HepG2 (cell line): Measurements from ENCODE around the gene RBBP5. TPM values are rescaled to one million over a fixed set of nuclear protein-coding genes. Genes with fewer than 3 reads are reported as not detected.

ENCODE experiments used
- ATAC-seq: fragments of 200-7000 bp; cut with Tn5 transposase; 3 replicates; pipeline ENCODE4 v1.9.1; 2020; ENCODE audit warnings: mild to moderate bottlenecking, moderate library complexity
- BruUV-seq: library from RNA; stranded (reverse); fragments of 400-500 nt; replicated peaks from 2 replicates; lab custom pipeline; 2021; lab: Mats Ljungman, UMichigan
- CTCF ChIA-PET: fragments of 300-600 bp; formaldehyde crosslinking; extraction: SDS; loops from one replicate; lab custom pipeline; 2021; ENCODE audit warnings: low total read pairs, inconsistent platforms, low intra/inter-chr PET ratio; lab: Yijun Ruan, JAX
- POLR2A ChIA-PET: fragments of 350-600 bp; sonication (Branson Sonifier 250); formaldehyde crosslinking; loops from one replicate; lab custom pipeline; 2020; ENCODE audit warnings: antibody characterized with exemption, inconsistent platforms; lab: Yijun Ruan, JAX
- DNase-seq: peaks from one replicate; pipeline ENCODE4 v3.0.0-alpha.2; 2015; ENCODE audit warnings: low spot score
- FAIRE-seq: peaks from 3 replicates; lab custom pipeline; 2011; peaks lifted over from hg19 to GRCh38; lab: Jason Lieb, UNC
- H2AFZ ChIP-seq: one replicate; pipeline ENCODE4 v1.6.1; 2011; ENCODE audit warnings: low read length, inconsistent platforms
- H3K27ac ChIP-seq: fragments of 300-600 bp; 3 replicates; pipeline ENCODE4 v1.8.0; 2011; ENCODE audit warnings: mixed run types, mild to moderate bottlenecking, mixed read lengths, low read length, inconsistent platforms; ENCODE audit not compliant: insufficient read depth; ENCODE audit errors: extremely low read length
- H3K27me3 ChIP-seq, 2 experiments: fragments of 200-600 bp in 1 of 2; 2 replicates in 1 of 2; 3 replicates in 1 of 2; pipeline versions ENCODE4 v1.6.0 to v1.8.0; 2011; ENCODE audit warnings: low read length in 2 of 2, mild to moderate bottlenecking in 2 of 2, moderate library complexity in 2 of 2, inconsistent platforms in 1 of 2; ENCODE audit not compliant: insufficient read depth in 2 of 2, control insufficient read depth in 1 of 2
- H3K36me3 ChIP-seq, 2 experiments: fragments of 200-600 bp in 1 of 2; replicated peaks in 1 of 2; 2 replicates in 1 of 2; 3 replicates in 1 of 2; pipeline versions ENCODE4 v1.5.1 to v1.8.0; 2011; ENCODE audit warnings: low read length in 2 of 2, inconsistent platforms in 1 of 2; ENCODE audit not compliant: insufficient read depth in 2 of 2, control insufficient read depth in 1 of 2
- H3K4me1 ChIP-seq: 2 replicates; pipeline ENCODE4 v1.5.1; 2012; ENCODE audit warnings: low read length, inconsistent platforms; ENCODE audit not compliant: insufficient read depth
- H3K4me2 ChIP-seq: 2 replicates; pipeline ENCODE4 v1.6.0; 2011; ENCODE audit warnings: low read depth, low read length, inconsistent platforms
- H3K4me3 ChIP-seq, 3 experiments: fragments of 200-600 bp in 1 of 3; sonication (generic), shearing (Covaris generic) in 1 of 3; replicated peaks in 1 of 3; 2 replicates each; pipeline ENCODE4 v1.5.1; 2011 to 2016; ENCODE audit warnings: low read length in 3 of 3, inconsistent platforms in 2 of 3, low read depth in 2 of 3, mild to moderate bottlenecking in 2 of 3, control low read depth in 1 of 3, mixed read lengths in 1 of 3; ENCODE audit not compliant: insufficient read depth in 1 of 3
- H3K79me2 ChIP-seq: one replicate; pipeline ENCODE4 v1.6.1; 2011; ENCODE audit warnings: low read length, inconsistent platforms; ENCODE audit not compliant: insufficient read depth
- H3K9ac ChIP-seq: 2 replicates; pipeline ENCODE4 v1.6.0; 2011; ENCODE audit warnings: mild to moderate bottlenecking, low read depth, low read length, inconsistent platforms; ENCODE audit not compliant: insufficient read depth
- H3K9me3 ChIP-seq: 2 replicates; pipeline ENCODE4 v1.5.1; 2012; ENCODE audit warnings: mild to moderate bottlenecking, low read length
- H4K20me1 ChIP-seq: 2 replicates; pipeline ENCODE4 v1.6.0; 2011; ENCODE audit warnings: inconsistent platforms, mild to moderate bottlenecking, low read length, moderate library complexity; ENCODE audit not compliant: insufficient read depth
- ARNTL ChIP-seq: sonication (generic); formaldehyde crosslinking; IDR thresholded peaks from 2 replicates; pipeline ENCODE4 v1.4.0; 2020; ENCODE audit warnings: mild to moderate bottlenecking, missing genetic modification reagents
- ATF3 ChIP-seq: sonication (generic); formaldehyde crosslinking; IDR thresholded peaks from 2 replicates; pipeline ENCODE4 v1.4.0; 2020; ENCODE audit warnings: missing genetic modification reagents
- CSRNP2 ChIP-seq: sonication (generic); formaldehyde crosslinking; conservative IDR thresholded peaks from 2 replicates; pipeline ENCODE4 v1.8.0; 2022; ENCODE audit warnings: low read depth, missing genetic modification reagents
- FOSL2 ChIP-seq: sonication (generic); formaldehyde crosslinking; IDR thresholded peaks from 2 replicates; pipeline ENCODE4 v1.4.0; 2020; ENCODE audit warnings: missing genetic modification reagents
- FOXA3 ChIP-seq: IDR thresholded peaks from 2 replicates; pipeline ENCODE4 v1.6.1; 2016; ENCODE audit warnings: missing genetic modification reagents, missing compliant biosample characterization
- HMG20B ChIP-seq: conservative IDR thresholded peaks from 2 replicates; pipeline ENCODE4 v1.6.1; 2016; ENCODE audit warnings: missing genetic modification reagents, missing compliant biosample characterization
- HNRNPLL ChIP-seq: fragments of 200-400 bp; formaldehyde crosslinking; IDR thresholded peaks from 2 replicates; pipeline ENCODE4 v1.6.1; 2017; ENCODE audit warnings: mild to moderate bottlenecking, low read depth, low read length; ENCODE audit not compliant: poor library complexity, severe bottlenecking
- KAT2B ChIP-seq: fragments of 150-350 bp; IDR thresholded peaks from 2 replicates; pipeline ENCODE4 v1.6.1; 2014; ENCODE audit warnings: low read depth, low read length, borderline replicate concordance
- KAT7 ChIP-seq: IDR thresholded peaks from 2 replicates; pipeline ENCODE4 v1.6.1; 2018; ENCODE audit warnings: borderline replicate concordance, missing compliant biosample characterization
- KLF15 ChIP-seq: sonication (generic); formaldehyde crosslinking; IDR thresholded peaks from 2 replicates; pipeline ENCODE4 v1.8.1; 2023; ENCODE audit warnings: borderline replicate concordance, mild to moderate bottlenecking, inconsistent platforms, missing genetic modification reagents, mixed read lengths
- MED8 ChIP-seq: sonication (generic); formaldehyde crosslinking; IDR thresholded peaks from 2 replicates; pipeline ENCODE4 v1.8.1; 2023; ENCODE audit warnings: mild to moderate bottlenecking, missing genetic modification reagents; ENCODE audit not compliant: insufficient replicate concordance
- MXD1 ChIP-seq: sonication (generic); formaldehyde crosslinking; IDR thresholded peaks from 2 replicates; pipeline ENCODE4 v1.4.0; 2020; ENCODE audit warnings: mild to moderate bottlenecking, missing genetic modification reagents
- SIX1 ChIP-seq: sonication (generic); formaldehyde crosslinking; IDR thresholded peaks from 2 replicates; pipeline ENCODE4 v1.4.0; 2020; ENCODE audit warnings: missing genetic modification reagents, borderline replicate concordance
- SMAD1 ChIP-seq: sonication (generic); formaldehyde crosslinking; IDR thresholded peaks from 2 replicates; pipeline ENCODE4 v1.4.0; 2020; ENCODE audit warnings: missing genetic modification reagents, low read depth, mild to moderate bottlenecking, borderline replicate concordance
- ZNF720 ChIP-seq: sonication (generic); formaldehyde crosslinking; IDR thresholded peaks from 2 replicates; pipeline ENCODE4 v1.4.0; 2020; ENCODE audit warnings: missing genetic modification reagents
- ZNF879 ChIP-seq: sonication (generic); formaldehyde crosslinking; IDR thresholded peaks from 2 replicates; pipeline ENCODE4 v1.8.1; 2023; ENCODE audit warnings: missing genetic modification reagents
- ZZZ3 ChIP-seq: sonication (generic); formaldehyde crosslinking; IDR thresholded peaks from 2 replicates; pipeline ENCODE4 v1.4.0; 2020; ENCODE audit warnings: missing genetic modification reagents, mild to moderate bottlenecking, borderline replicate concordance
- WGBS: methylation state at CpG from one replicate; pipeline ENCODE4 v1.1.6; 2017; ENCODE audit warnings: low lambda C conversion rate; 5-methylcytosine and 5-hydroxymethylcytosine counted together
- in situ Hi-C: cut with HindIII; loops from 2 replicates; pipeline ENCODE4 v1.10.0; 2017; ENCODE audit warnings: low pct_unique_long_range_greater_than_20kb; ENCODE audit not compliant: extremely low pct_ligation_motif_present
- intact Hi-C: fragments of 100-400 bp; cut with micrococcal nuclease; formaldehyde crosslinking; loops from one replicate; pipeline ENCODE4 v1.10.0; 2022; ENCODE audit not compliant: unreplicated experiment
- polyA plus RNA-seq, 8 experiments: library from polyadenylated mRNA; depleted of rRNA in 3 of 8; stranded (reverse) in 7 of 8; unstranded in 1 of 8; fragments of >200 nt; fragmentation: Illumina TruSeq in 4 of 8; extraction: Trizol in 4 of 8; gene quantifications; 2 replicates each; pipeline versions ENCODE4 v1.2.1 to v1.2.3, GENCODE V29; 2011 to 2016; ENCODE audit warnings: low read depth in 4 of 8, missing spikeins in 1 of 8, mixed read lengths in 1 of 8; ENCODE audit not compliant: insufficient read depth in 1 of 8
- total RNA-seq, 5 experiments: library from RNA; depleted of rRNA; stranded (reverse); fragments of >200 nt; fragmentation: Illumina TruSeq; extraction: Trizol; gene quantifications; 2 replicates each; pipeline ENCODE4 v1.2.3, GENCODE V29; 2016; ENCODE audit warnings: low read depth in 1 of 5

The RBBP5 gene
- total and polyA plus RNA-seq, 2 of the 13 experiments (the other 11 are each of a cell fraction or from before 2014, with no cell fraction given), result 6.6 to 17.1 TPM

GRCh38 chr1:205037539-205037938 lies 84.2 kb downstream of the RBBP5 start:
- FAIRE-seq, result no peak

More at GRCh38 chr1:205037539-205037938, 84.2 kb downstream of the RBBP5 start:
- no TSS peak for BruUV-seq
- ChIA-PET CTCF (no interaction called here), POLR2A (no interaction called here)
- peaks cover 1 to 14% of the 10 kb centered on the region in 2 experiments; a peak in 4 of 5 replicates for H3K27me3 ChIP-seq
- no peak for TF ChIP-seq ZNF879 (CRISPR knock-in tag)
- TF ChIP-seq KAT2B, result no peak
- no peak for TF ChIP-seq FOXA3 (CRISPR knock-in tag)
- no peak for TF ChIP-seq ARNTL
- TF ChIP-seq ZNF720 (CRISPR knock-in tag), result no peak
- TF ChIP-seq ATF3 (CRISPR knock-in tag), result no peak
- TF ChIP-seq HMG20B (CRISPR knock-in tag), result no peak
- no peak for TF ChIP-seq KAT7 (CRISPR knock-in tag)
- TF ChIP-seq SIX1 (CRISPR knock-in tag), result no peak
- no peak for TF ChIP-seq ZZZ3
- no peak for TF ChIP-seq MED8
- TF ChIP-seq KLF15 (CRISPR knock-in tag), result no peak
- no peak for TF ChIP-seq SMAD1 (CRISPR knock-in tag)
- TF ChIP-seq HNRNPLL, result no peak
- TF ChIP-seq FOSL2 (CRISPR knock-in tag), result no peak
- TF ChIP-seq MXD1, result no peak
- no peak for TF ChIP-seq CSRNP2 (CRISPR knock-in tag)
- H3K4me2 ChIP-seq, result no peak overlapping the region
- in situ Hi-C loops, result no loop called here
- ATAC-seq (peak; percentile 35; the same call in 1 of the 3 replicates), DNase-seq (no peak)
- intact Hi-C loops, result no loop called here
- no peaks in the 10 kb centered on the region for H3K36me3 ChIP-seq
- H3K4me1 ChIP-seq, result 0 out of 2 replicates have a peak, but pooled peaks cover 11% of the 10 kb centered on the region
- H3K27ac ChIP-seq, result no peak overlapping the region
- 4% methylated on average over 2 of the region's 9 CpGs for WGBS
- no peak overlapping the region for H3K4me3 ChIP-seq
- H4K20me1 ChIP-seq, result no peaks in the 10 kb centered on the region
- H2AFZ ChIP-seq, result no peak overlapping the region
- H3K9ac ChIP-seq, result no peak overlapping the region
- H3K9me3 ChIP-seq, result no peaks in the 10 kb centered on the region
- H3K79me2 ChIP-seq, result no peaks in the 10 kb centered on the region
